SK-N-SH (cell line): ENCODE measurements around the gene CDKAL1. TPM values are rescaled to one million over a fixed set of nuclear protein-coding genes. Genes with fewer than 3 reads are reported as not detected.
A peak's percentile ranks its signal among the peaks of the same experiment; 100 is the strongest.

Experiments
- CTCF ChIA-PET: fragments of 300-600, 350-600 bp; formaldehyde crosslinking; extraction: SDS; loops from one replicate; lab custom pipeline; 2021; lab: Yijun Ruan, JAX
- POLR2A ChIA-PET: fragments of 350-600 bp; sonication (Branson Sonifier 250); formaldehyde crosslinking; extraction: SDS; loops from one replicate; lab custom pipeline; 2020; ENCODE audit warnings: antibody characterized with exemption, inconsistent platforms; lab: Yijun Ruan, JAX
- DNase-seq: peaks from one replicate; pipeline ENCODE4 v3.0.0; 2012
- H2AFZ ChIP-seq: fragments of 200-600 bp; sonication (generic); 2 replicates; pipeline ENCODE4 v1.8.1; 2016; ENCODE audit warnings: antibody characterized with exemption, mild to moderate bottlenecking, low read depth
- H3F3A ChIP-seq: fragments of 200-600 bp; sonication (generic); replicated peaks from 2 replicates; pipeline ENCODE3; 2016; ENCODE audit warnings: antibody characterized with exemption, mild to moderate bottlenecking; ENCODE audit not compliant: insufficient read depth
- H3K27ac ChIP-seq, 2 experiments: fragments of 200-500 bp in 1 of 2; fragments of 200-600 bp in 1 of 2; sonication (Bioruptor generic) in 1 of 2; sonication (generic), shearing (Covaris generic) in 1 of 2; 2 replicates each; pipeline versions ENCODE4 v1.5.1 to v1.6.1; 2014 to 2016; ENCODE audit warnings: low read depth in 2 of 2, inconsistent platforms in 1 of 2, low read length in 1 of 2, mild to moderate bottlenecking in 1 of 2, mixed read lengths in 1 of 2
- H3K27me3 ChIP-seq: fragments of 200-600 bp; sonication (generic), shearing (Covaris generic); 2 replicates; pipeline ENCODE4 v1.6.1; 2016; ENCODE audit warnings: mixed run types; ENCODE audit not compliant: insufficient read depth
- H3K36me3 ChIP-seq, 2 experiments: fragments of 200-500 bp in 1 of 2; fragments of 200-600 bp in 1 of 2; sonication (Bioruptor generic) in 1 of 2; sonication (generic) in 1 of 2; replicated peaks in 1 of 2; 2 replicates each; pipeline versions ENCODE3 to v1.5.1; 2014 to 2016; ENCODE audit warnings: low read length in 1 of 2, mild to moderate bottlenecking in 1 of 2; ENCODE audit not compliant: insufficient read depth in 2 of 2, control insufficient read depth in 1 of 2
- H3K4me1 ChIP-seq, 2 experiments: fragments of 200-500 bp in 1 of 2; fragments of 200-600 bp in 1 of 2; sonication (Bioruptor generic) in 1 of 2; sonication (generic), shearing (Covaris generic) in 1 of 2; 2 replicates each; pipeline versions ENCODE4 v1.5.1 to v1.6.1; 2014 to 2016; ENCODE audit warnings: low read depth in 1 of 2, low read length in 1 of 2, mixed run types in 1 of 2; ENCODE audit not compliant: insufficient read depth in 2 of 2, control insufficient read depth in 1 of 2
- H3K4me2 ChIP-seq: fragments of 200-600 bp; sonication (generic), shearing (Covaris generic); 2 replicates; pipeline ENCODE4 v1.6.1; 2017; ENCODE audit warnings: mixed run types
- H3K4me3 ChIP-seq, 2 experiments: fragments of 200-500 bp in 1 of 2; fragments of 200-600 bp in 1 of 2; sonication (Bioruptor generic) in 1 of 2; sonication (generic), shearing (Covaris generic) in 1 of 2; 2 replicates each; pipeline versions ENCODE4 v1.5.1 to v1.8.1; 2014 to 2016; ENCODE audit warnings: low read depth in 2 of 2, inconsistent platforms in 1 of 2, low read length in 1 of 2, mild to moderate bottlenecking in 1 of 2, mixed read lengths in 1 of 2, moderate library complexity in 1 of 2
- H3K79me2 ChIP-seq: fragments of 200-600 bp; sonication (generic); 2 replicates; pipeline ENCODE4 v1.8.1; 2017; ENCODE audit warnings: mild to moderate bottlenecking; ENCODE audit not compliant: insufficient read depth
- H3K9ac ChIP-seq: fragments of 200-600 bp; sonication (generic); 2 replicates; pipeline ENCODE4 v1.6.1; 2017; ENCODE audit warnings: mixed run types
- H3K9me2 ChIP-seq: fragments of 200-600 bp; sonication (generic); 2 replicates; pipeline ENCODE4 v1.6.1; 2017; ENCODE audit warnings: mixed run types
- H3K9me3 ChIP-seq: fragments of 200-600 bp; sonication (generic); 2 replicates; pipeline ENCODE4 v1.6.1; 2017; ENCODE audit warnings: mixed run types, mild to moderate bottlenecking, moderate library complexity
- H4K20me1 ChIP-seq: fragments of 200-600 bp; sonication (generic); 2 replicates; pipeline ENCODE4 v1.6.1; 2017; ENCODE audit warnings: mild to moderate bottlenecking, mixed run types; ENCODE audit not compliant: insufficient read depth
- CHD2 ChIP-seq: fragments of 150-350 bp; IDR thresholded peaks from 2 replicates; pipeline ENCODE4 v1.6.1; 2018; ENCODE audit warnings: low read length; ENCODE audit not compliant: partially characterized antibody
- ELF1 ChIP-seq: IDR thresholded peaks from 2 replicates; pipeline ENCODE4 v1.4.0; 2012
- EP300 ChIP-seq, 2 experiments: IDR thresholded peaks; 2 replicates each; pipeline versions ENCODE4 v1.4.0 to v1.6.1; 2012; ENCODE audit warnings: borderline replicate concordance in 1 of 2, low read depth in 1 of 2, low read length in 1 of 2
- FOXJ3 ChIP-seq: sonication (generic); formaldehyde crosslinking; IDR thresholded peaks from 2 replicates; pipeline ENCODE4 v1.5.1; 2020; ENCODE audit warnings: mild to moderate bottlenecking, missing genetic modification reagents
- FOXM1 ChIP-seq: IDR thresholded peaks from 2 replicates; pipeline ENCODE4 v1.4.0; 2012; ENCODE audit warnings: low read depth, mild to moderate bottlenecking
- GABPA ChIP-seq: IDR thresholded peaks from 2 replicates; pipeline ENCODE4 v1.4.0; 2012; ENCODE audit warnings: low read depth, mild to moderate bottlenecking
- IRF3 ChIP-seq: fragments of 150-350 bp; IDR thresholded peaks from 2 replicates; pipeline ENCODE4 v1.6.1; 2016; ENCODE audit warnings: mild to moderate bottlenecking, low read depth, low read length
- JUND ChIP-seq: IDR thresholded peaks from 2 replicates; pipeline ENCODE4 v1.4.0; 2012
- MAX ChIP-seq: IDR thresholded peaks from 2 replicates; pipeline ENCODE4 v1.4.0; 2012; ENCODE audit warnings: low read depth
- MEF2A ChIP-seq: IDR thresholded peaks from 2 replicates; pipeline ENCODE4 v1.4.0; 2012; ENCODE audit warnings: low read depth, borderline replicate concordance
- MXI1 ChIP-seq: IDR thresholded peaks from 2 replicates; pipeline ENCODE4 v1.6.1; 2012; ENCODE audit warnings: mild to moderate bottlenecking, low read depth, low read length, improper control_type of control experiment
- NRF1 ChIP-seq: IDR thresholded peaks from 2 replicates; pipeline ENCODE4 v1.6.1; 2012; ENCODE audit warnings: low read depth, mild to moderate bottlenecking, low read length
- PBX3 ChIP-seq: IDR thresholded peaks from 2 replicates; pipeline ENCODE4; 2012
- POLR2AphosphoS5 ChIP-seq: IDR thresholded peaks from 2 replicates; pipeline ENCODE4 v1.6.1; 2012; ENCODE audit warnings: low read depth, low read length
- RAD21 ChIP-seq: IDR thresholded peaks from 2 replicates; pipeline ENCODE4 v1.6.1; 2012; ENCODE audit warnings: mild to moderate bottlenecking, low read length
- REST ChIP-seq: IDR thresholded peaks from 2 replicates; pipeline ENCODE4 v1.6.1; 2012; ENCODE audit warnings: mild to moderate bottlenecking, low read depth, low read length, moderate library complexity
- RXRA ChIP-seq: IDR thresholded peaks from 2 replicates; pipeline ENCODE4 v1.4.0; 2012; ENCODE audit warnings: low read depth, mild to moderate bottlenecking, borderline replicate concordance
- SMC3 ChIP-seq: IDR thresholded peaks from 2 replicates; pipeline ENCODE4 v1.6.1; 2012; ENCODE audit warnings: low read depth, low read length, improper control_type of control experiment
- USF2 ChIP-seq: fragments of 150-350 bp; IDR thresholded peaks from 2 replicates; pipeline ENCODE4 v1.6.1; 2017; ENCODE audit warnings: antibody characterized with exemption, low read length, low read depth, borderline replicate concordance
- YY1 ChIP-seq: IDR thresholded peaks from 2 replicates; pipeline ENCODE4 v1.4.0; 2012; ENCODE audit warnings: low read depth, mild to moderate bottlenecking
- WGBS: methylation state at CpG from one replicate; pipeline ENCODE4 v1.1.6; 2017; ENCODE audit warnings: low lambda C conversion rate; 5-methylcytosine and 5-hydroxymethylcytosine counted together
- polyA plus RNA-seq, 3 experiments: library from polyadenylated mRNA; depleted of rRNA; stranded (reverse); fragments of >200 nt; gene quantifications; 2 replicates each; pipeline ENCODE4 v1.2.3, GENCODE V29; 2012

The CDKAL1 gene
- polyA plus RNA-seq, 1 of the 3 experiments (the other 2 are of a cell fraction) = 2.6 TPM

- TF ChIP-seq CHD2 (peak; percentile 68), IRF3 (no peak), RXRA (peak; percentile 31; the same call in 1 of the 2 replicates), FOXM1 (no peak), JUND (peak; percentile 58), MEF2A (no peak), ELF1 (no peak), GABPA (no peak), SMC3 (no peak), PBX3 (peak; percentile 28; the same call in 1 of the 2 replicates), MXI1 (peak; percentile 37; the same call in 1 of the 2 replicates)
Measured at GRCh38 chr6:21003780-21004541, 469.7 kb downstream of the CDKAL1 start (continued).

GRCh38 chr6:21005816-21006570 lies 471.7 kb downstream of the CDKAL1 start:
- DNase-seq = peak; percentile 51
- Histone ChIP-seq H3K4me1 (peaks cover 24 to 29% of the 10 kb centered on the region in 2 experiments; a peak in 3 of 4 replicates), H3K9me3 (no peaks in the 10 kb centered on the region), H3K9me2 (no peaks in the 10 kb centered on the region), H4K20me1 (no peaks in the 10 kb centered on the region), H3K9ac (no peak overlapping the region; the same call in 1 of the 2 replicates), H3K27me3 (no peaks in the 10 kb centered on the region), H3K36me3 (peaks cover under 1 to 4% of the 10 kb centered on the region in 2 experiments), H3K79me2 (no peaks in the 10 kb centered on the region), H3K27ac (peak overlapping the region; percentile 79 to 96), H3F3A (peaks cover 31% of the 10 kb centered on the region), H2AFZ (0 out of 2 replicates have a peak overlapping the region, but pooled peaks have one; percentile 38), H3K4me2 (peak overlapping the region; percentile 63), H3K4me3 (no peak overlapping the region; a peak in 1 of 4 replicates)
- POLR2A ChIA-PET = interaction anchor here (0.8 kb wide), 1 partner anchor 146 kb away, joined by 3 read pairs; no protein-coding TSS in a partner anchor
- CTCF ChIA-PET = no interaction called here
- WGBS = 5% methylated on average over 3 of the region's 3 CpGs
- TF ChIP-seq EP300 (IDR thresholded peaks at IDR 0.05; ENCODE audit: borderline replicate concordance in 1 of 2, low read depth in 1 of 2, low read length in 1 of 2) (peak; percentile 75 to 83; a peak in 3 of 4 replicates), ELF1 (no peak), FOXJ3 (CRISPR knock-in tag) (no peak), IRF3 (no peak), RXRA (peak; percentile 77), SMC3 (0 out of 2 replicates have a peak, but pooled peaks have one; percentile 8), JUND (peak; percentile 93), NRF1 (no peak), RAD21 (peak; percentile 16), REST (no peak), CHD2 (peak; percentile 18), POLR2AphosphoS5 (peak; percentile 65; the same call in 1 of the 2 replicates), MAX (no peak), USF2 (no peak), YY1 (no peak)
